Right ventricle myocardium superior (tissue), 1 donor: Measurements from ENCODE around the gene SAGE1. TPM values are rescaled to one million over a fixed set of nuclear protein-coding genes. Genes with fewer than 3 reads are reported as not detected.

ENCODE experiments used
- total RNA-seq: library from RNA; stranded (reverse); fragmentation: NEBNext Ultra II Directional; extraction: Animal tissue kit (Norgen Biotek cat#: 25700); gene quantifications from one replicate; pipeline ENCODE4 v1.2.1, GENCODE V29; 2021
- donor health status: DM: no; HTN: yes; CAD: no; lungs with severe emphysema.

SAGE1 gene
- total RNA-seq, 1 donor from 2014 or later = not detected

Other genes with a start within 250 kb of the SAGE1 start
- gene CT45A1, start 180.1 kb upstream of the SAGE1 start, total RNA-seq = not detected
- not detected for gene CT45A3, start 125.5 kb upstream of the SAGE1 start, total RNA-seq
- gene CT45A5, start 108.2 kb upstream of the SAGE1 start, total RNA-seq = not detected
- not detected for gene CT45A6, start 90.9 kb upstream of the SAGE1 start, total RNA-seq
- not detected for gene CT45A2, start 73.7 kb upstream of the SAGE1 start, total RNA-seq
- not detected for gene CT45A7, start 56.4 kb upstream of the SAGE1 start, total RNA-seq
- gene CT45A8, start 39.2 kb upstream of the SAGE1 start, total RNA-seq = not detected
- gene CT45A9, start 21.9 kb upstream of the SAGE1 start, total RNA-seq = not detected
- gene CT45A10, start 272 bp upstream of the SAGE1 start, total RNA-seq = not detected
- gene MMGT1, start 80.3 kb downstream of the SAGE1 start, total RNA-seq = 22.1 TPM
- 16.1 TPM for gene SLC9A6, start 91.7 kb downstream of the SAGE1 start, total RNA-seq